GM10248 (cell line): ENCODE measurements around the gene DCLK1.

ENCODE experiments used
- CTCF ChIA-PET: fragments of 300-600 bp; sonication (Branson Sonifier 250); formaldehyde crosslinking; extraction: SDS; loops from one replicate; lab custom pipeline; 2021; ENCODE audit warnings: antibody characterized with exemption; lab: Yijun Ruan, JAX
- POLR2A ChIA-PET: fragments of 350-650 bp; sonication (Branson Sonifier 250); formaldehyde crosslinking; extraction: SDS; loops from one replicate; lab custom pipeline; 2020; ENCODE audit warnings: antibody characterized with exemption; lab: Yijun Ruan, JAX
- DNase-seq: peaks from one replicate; pipeline ENCODE4 v3.0.0; 2012; ENCODE audit errors: extremely low spot score
- CTCF ChIP-seq: IDR thresholded peaks from 2 replicates; pipeline ENCODE4 v1.5.1; 2012; ENCODE audit warnings: mild to moderate bottlenecking, low read depth; ENCODE audit errors: extremely low read depth, missing control alignments, control extremely low read depth

Gene DCLK1

DNA sequence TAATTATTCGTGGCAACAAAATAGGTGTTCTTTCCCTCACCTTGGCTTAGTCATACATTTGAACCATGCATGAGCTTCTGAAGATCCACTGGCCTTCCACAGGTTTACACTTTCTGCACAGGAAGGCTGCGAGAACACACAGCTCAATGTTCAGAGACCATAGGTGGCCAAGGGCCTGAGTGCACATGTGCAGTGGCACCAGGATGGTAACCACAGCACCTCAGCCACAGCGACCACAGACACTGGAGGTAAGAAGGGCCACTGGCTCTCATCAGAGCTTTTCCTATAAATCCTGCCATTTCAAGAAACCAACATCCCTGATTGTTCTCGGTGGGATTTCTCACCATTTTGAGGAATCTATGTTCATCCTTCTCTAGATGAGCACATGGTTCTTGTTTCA is 1.6 kb downstream of the DCLK1 start:
- CTCF ChIA-PET: no interaction called here
- POLR2A ChIA-PET: no interaction called here
- no peak for DNase-seq
- no peak for TF ChIP-seq CTCF

DNA sequence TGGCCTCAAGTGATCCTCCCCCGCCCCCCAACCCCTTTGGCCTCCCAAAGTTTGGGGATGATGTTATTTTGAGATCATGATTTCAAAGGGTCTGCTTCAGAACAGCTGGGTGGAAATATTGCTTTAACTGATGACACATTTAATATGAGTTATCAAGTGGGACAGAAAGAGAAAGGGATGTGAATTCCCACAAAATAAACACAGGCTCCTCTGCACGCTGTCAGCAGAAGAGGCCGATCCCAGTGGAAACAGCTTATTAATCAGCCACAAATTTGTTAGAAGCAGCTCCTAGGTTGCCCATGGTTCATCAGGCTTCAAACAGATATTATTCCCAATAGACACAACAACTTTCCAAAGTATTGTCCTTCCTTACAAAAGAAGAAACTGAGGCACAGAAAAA is 4.7 kb downstream of the DCLK1 start:
- ChIA-PET CTCF (interaction anchor here (0.8 to 1.3 kb wide), 2 partner anchors 12 to 32 kb away, joined by 3 to 4 read pairs; no protein-coding TSS in a partner anchor), POLR2A (no interaction called here)
- TF ChIP-seq CTCF: no peak
- no peak for DNase-seq

GRCh38 chr13:36125841-36126240 is 5.3 kb downstream of the DCLK1 start:
- ChIA-PET POLR2A (no interaction called here), CTCF (no interaction called here)
- DNase-seq: no peak
- no peak for TF ChIP-seq CTCF

DNA sequence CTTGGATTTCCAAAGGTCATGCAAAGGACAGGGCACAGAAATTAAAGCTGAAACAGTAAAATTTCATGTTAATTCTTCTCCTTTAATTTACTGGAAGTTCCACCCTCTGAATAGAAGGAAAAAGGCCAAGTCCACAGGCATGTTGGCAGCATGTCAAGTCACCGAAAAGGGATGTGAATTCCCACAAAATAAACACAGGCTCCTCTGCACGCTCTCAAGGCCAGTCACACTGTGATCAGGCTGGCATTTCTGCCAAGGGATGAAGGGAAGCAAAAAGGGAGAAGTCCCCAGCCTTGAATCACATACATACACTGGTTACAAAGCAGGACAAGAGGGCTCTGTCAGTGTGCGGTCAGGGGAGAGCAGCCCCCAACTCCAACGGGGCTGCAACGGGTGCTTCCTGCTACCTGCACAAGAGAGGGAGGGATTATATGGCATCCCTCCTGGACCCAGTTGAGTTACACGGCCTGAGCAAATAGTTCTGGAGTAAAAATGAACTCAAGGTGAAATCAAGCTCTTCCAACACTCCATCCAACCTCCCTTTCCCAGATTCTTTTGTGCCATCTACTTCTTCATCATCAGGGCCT is 6.9 kb downstream of the DCLK1 start:
- POLR2A ChIA-PET: no interaction called here
- CTCF ChIA-PET: no interaction called here
- DNase-seq: no peak
- TF ChIP-seq CTCF: no peak

GRCh38 chr13:36115306-36115705 is 15.9 kb downstream of the DCLK1 start:
- no peak for TF ChIP-seq CTCF
- ChIA-PET POLR2A (no interaction called here), CTCF (interaction anchor here (1.3 to 2.0 kb wide), 2 partner anchors 12 to 23 kb away, joined by 4 to 5 read pairs; no protein-coding TSS in a partner anchor)
- no peak for DNase-seq

- no peak for DNase-seq
- CTCF ChIA-PET: interaction anchor here (1.3 to 2.0 kb wide), 2 partner anchors 13 to 24 kb away, joined by 4 to 5 read pairs; no protein-coding TSS in a partner anchor
- POLR2A ChIA-PET: no interaction called here
- no peak for TF ChIP-seq CTCF
Observed at GRCh38 chr13:36114233-36114632, 16.9 kb downstream of the DCLK1 start.
